ENCODE results near the gene KLF1.
"Not testable (repeated sequence)": the region's sequence is repeated elsewhere in the genome, so short reads cannot be mapped to it uniquely, and the experiment has no call there.

The KLF1 gene

GRCh38 chr19:12890787-12891552 is 4.0 kb upstream of the KLF1 start, which contains the start of gene GCDH:
TSS of gene GCDH (plus strand) at chr19:12891160. CDS start at chr19:12891305, 145 bp downstream.
- no peaks in the 10 kb centered on the region for H3K9me3 ChIP-seq (ENCODE audit: control insufficient read depth in 2 of 2, low read length in 2 of 2)
- peaks cover 0 to 16% of the 10 kb centered on the region in 2 donors for H3K36me3 ChIP-seq (ENCODE audit: control insufficient read depth in 2 of 2, insufficient read depth in 2 of 2, low read length in 2 of 2)
- peaks cover 10 to 12% of the 10 kb centered on the region in 2 donors for H3K4me1 ChIP-seq (ENCODE audit: control insufficient read depth in 2 of 2, insufficient read depth in 2 of 2, low read length in 2 of 2)
- H3K27ac ChIP-seq (ENCODE audit: low read depth in 2 of 2, low read length in 2 of 2) = peak within 1 kb of the TSS; percentile 38 to 74
- H3K27me3 ChIP-seq (ENCODE audit: control insufficient read depth in 2 of 2, insufficient read depth in 2 of 2, low read length in 2 of 2) = no peaks in the 10 kb centered on the region
- peak within 1 kb of the TSS; percentile 63 to 79 for H3K9ac ChIP-seq (ENCODE audit: low read depth in 1 of 2, low read length in 2 of 2)
- peak within 1 kb of the TSS; percentile 85 to 94 for H3K4me3 ChIP-seq (ENCODE audit: low read length in 2 of 2)

- H3K4me1 ChIP-seq (ENCODE audit: control insufficient read depth in 2 of 2, insufficient read depth in 2 of 2, low read length in 2 of 2) = peaks cover 12 to 13% of the 10 kb centered on the region in 2 donors
- peak overlapping the region in 1 of 2 donors; percentile 3 for H3K27ac ChIP-seq (ENCODE audit: low read depth in 2 of 2, low read length in 2 of 2)
- peaks cover 0 to 15% of the 10 kb centered on the region in 2 donors for H3K36me3 ChIP-seq (ENCODE audit: control insufficient read depth in 2 of 2, insufficient read depth in 2 of 2, low read length in 2 of 2)
- not testable (repeated sequence) for H3K9me3 ChIP-seq (ENCODE audit: control insufficient read depth in 2 of 2, low read length in 2 of 2); H3K27me3 ChIP-seq (ENCODE audit: control insufficient read depth in 2 of 2, insufficient read depth in 2 of 2, low read length in 2 of 2); H3K9ac ChIP-seq (ENCODE audit: low read depth in 1 of 2, low read length in 2 of 2)
- peak overlapping the region; percentile 41 to 94 for H3K4me3 ChIP-seq (ENCODE audit: low read length in 2 of 2)
Observed at GRCh38 chr19:12890299-12890786, 3.3 kb upstream of the KLF1 start.

- Histone ChIP-seq H3K27ac (ENCODE audit: low read depth in 2 of 2, low read length in 2 of 2) (no peak overlapping the region), H3K4me3 (ENCODE audit: low read length in 2 of 2) (no peak overlapping the region), H3K9ac (ENCODE audit: low read depth in 1 of 2, low read length in 2 of 2) (no peak overlapping the region), H3K4me1 (ENCODE audit: control insufficient read depth in 2 of 2, insufficient read depth in 2 of 2, low read length in 2 of 2) (peaks cover 19 to 22% of the 10 kb centered on the region in 2 donors), H3K36me3 (ENCODE audit: control insufficient read depth in 2 of 2, insufficient read depth in 2 of 2, low read length in 2 of 2) (no peaks in the 10 kb centered on the region), H3K9me3 (ENCODE audit: control insufficient read depth in 2 of 2, low read length in 2 of 2) (peaks cover 0 to 5% of the 10 kb centered on the region in 2 donors), H3K27me3 (ENCODE audit: control insufficient read depth in 2 of 2, insufficient read depth in 2 of 2, low read length in 2 of 2) (no peaks in the 10 kb centered on the region)
Observed at GRCh38 chr19:12888006-12888603, 1.1 kb upstream of the KLF1 start.

GRCh38 chr19:12886651-12886968 is 391 bp downstream of the KLF1 start:
- Histone ChIP-seq H3K4me3 (ENCODE audit: low read length in 2 of 2) (no peak overlapping the region), H3K9me3 (ENCODE audit: control insufficient read depth in 2 of 2, low read length in 2 of 2) (peaks cover 0 to 5% of the 10 kb centered on the region in 2 donors), H3K9ac (ENCODE audit: low read depth in 1 of 2, low read length in 2 of 2) (no peak overlapping the region), H3K27ac (ENCODE audit: low read depth in 2 of 2, low read length in 2 of 2) (no peak overlapping the region), H3K4me1 (ENCODE audit: control insufficient read depth in 2 of 2, insufficient read depth in 2 of 2, low read length in 2 of 2) (peaks cover 14 to 17% of the 10 kb centered on the region in 2 donors), H3K27me3 (ENCODE audit: control insufficient read depth in 2 of 2, insufficient read depth in 2 of 2, low read length in 2 of 2) (no peaks in the 10 kb centered on the region), H3K36me3 (ENCODE audit: control insufficient read depth in 2 of 2, insufficient read depth in 2 of 2, low read length in 2 of 2) (no peaks in the 10 kb centered on the region)

- no peak overlapping the region for H3K27ac ChIP-seq (ENCODE audit: low read depth in 2 of 2, low read length in 2 of 2)
- H3K9ac ChIP-seq (ENCODE audit: low read depth in 1 of 2, low read length in 2 of 2) = peak overlapping the region in 1 of 2 donors; percentile 49
- H3K27me3 ChIP-seq (ENCODE audit: control insufficient read depth in 2 of 2, insufficient read depth in 2 of 2, low read length in 2 of 2) = no peaks in the 10 kb centered on the region
- H3K9me3 ChIP-seq (ENCODE audit: control insufficient read depth in 2 of 2, low read length in 2 of 2) = peaks cover 0 to 5% of the 10 kb centered on the region in 2 donors
- H3K4me1 ChIP-seq (ENCODE audit: control insufficient read depth in 2 of 2, insufficient read depth in 2 of 2, low read length in 2 of 2) = peaks cover 12 to 14% of the 10 kb centered on the region in 2 donors
- no peaks in the 10 kb centered on the region for H3K36me3 ChIP-seq (ENCODE audit: control insufficient read depth in 2 of 2, insufficient read depth in 2 of 2, low read length in 2 of 2)
- H3K4me3 ChIP-seq (ENCODE audit: low read length in 2 of 2) = peak overlapping the region; percentile 20 to 45
Observed at GRCh38 chr19:12885749-12886650, 1.0 kb downstream of the KLF1 start.

- H3K36me3 ChIP-seq (ENCODE audit: control insufficient read depth in 2 of 2, insufficient read depth in 2 of 2, low read length in 2 of 2) = no peaks in the 10 kb centered on the region
- H3K9me3 ChIP-seq (ENCODE audit: control insufficient read depth in 2 of 2, low read length in 2 of 2) = peaks cover 0 to 5% of the 10 kb centered on the region in 2 donors
- no peaks in the 10 kb centered on the region for H3K27me3 ChIP-seq (ENCODE audit: control insufficient read depth in 2 of 2, insufficient read depth in 2 of 2, low read length in 2 of 2)
- H3K27ac ChIP-seq (ENCODE audit: low read depth in 2 of 2, low read length in 2 of 2) = peak overlapping the region; percentile 23 to 25
- H3K4me3 ChIP-seq (ENCODE audit: low read length in 2 of 2) = peak overlapping the region; percentile 45 to 56
- peaks cover 13 to 16% of the 10 kb centered on the region in 2 donors for H3K4me1 ChIP-seq (ENCODE audit: control insufficient read depth in 2 of 2, insufficient read depth in 2 of 2, low read length in 2 of 2)
- peak overlapping the region in 1 of 2 donors; percentile 49 for H3K9ac ChIP-seq (ENCODE audit: low read depth in 1 of 2, low read length in 2 of 2)
Observed at GRCh38 chr19:12884926-12885748, 1.9 kb downstream of the KLF1 start.

GRCh38 chr19:12884627-12884925 is 2.4 kb downstream of the KLF1 start:
- no peak overlapping the region for H3K9ac ChIP-seq (ENCODE audit: low read depth in 1 of 2, low read length in 2 of 2)
- peak overlapping the region; percentile 23 to 25 for H3K27ac ChIP-seq (ENCODE audit: low read depth in 2 of 2, low read length in 2 of 2)
- peak overlapping the region; percentile 36 to 56 for H3K4me3 ChIP-seq (ENCODE audit: low read length in 2 of 2)

GRCh38 chr19:12884202-12884601 is 2.8 kb downstream of the KLF1 start:
- Histone ChIP-seq H3K9ac (ENCODE audit: low read depth in 1 of 2, low read length in 2 of 2) (no peak overlapping the region), H3K4me3 (ENCODE audit: low read length in 2 of 2) (no peak overlapping the region), H3K27me3 (ENCODE audit: control insufficient read depth in 2 of 2, insufficient read depth in 2 of 2, low read length in 2 of 2) (no peaks in the 10 kb centered on the region), H3K27ac (ENCODE audit: low read depth in 2 of 2, low read length in 2 of 2) (no peak overlapping the region), H3K9me3 (ENCODE audit: control insufficient read depth in 2 of 2, low read length in 2 of 2) (peaks cover 0 to 5% of the 10 kb centered on the region in 2 donors), H3K36me3 (ENCODE audit: control insufficient read depth in 2 of 2, insufficient read depth in 2 of 2, low read length in 2 of 2) (no peaks in the 10 kb centered on the region), H3K4me1 (ENCODE audit: control insufficient read depth in 2 of 2, insufficient read depth in 2 of 2, low read length in 2 of 2) (peaks cover 13 to 16% of the 10 kb centered on the region in 2 donors)

More at GRCh38 chr19:12884627-12884925, 2.4 kb downstream of the KLF1 start:
- H3K27me3 ChIP-seq (ENCODE audit: control insufficient read depth in 2 of 2, insufficient read depth in 2 of 2, low read length in 2 of 2) = no peaks in the 10 kb centered on the region
- peaks cover 0 to 5% of the 10 kb centered on the region in 2 donors for H3K9me3 ChIP-seq (ENCODE audit: control insufficient read depth in 2 of 2, low read length in 2 of 2)
- peaks cover 13 to 16% of the 10 kb centered on the region in 2 donors for H3K4me1 ChIP-seq (ENCODE audit: control insufficient read depth in 2 of 2, insufficient read depth in 2 of 2, low read length in 2 of 2)
- H3K36me3 ChIP-seq (ENCODE audit: control insufficient read depth in 2 of 2, insufficient read depth in 2 of 2, low read length in 2 of 2) = no peaks in the 10 kb centered on the region

- H3K27me3 ChIP-seq (ENCODE audit: control insufficient read depth in 2 of 2, insufficient read depth in 2 of 2, low read length in 2 of 2) = no peaks in the 10 kb centered on the region
- H3K4me3 ChIP-seq (ENCODE audit: low read length in 2 of 2) = no peak overlapping the region
- peaks cover 13 to 16% of the 10 kb centered on the region in 2 donors for H3K4me1 ChIP-seq (ENCODE audit: control insufficient read depth in 2 of 2, insufficient read depth in 2 of 2, low read length in 2 of 2)
- no peak overlapping the region for H3K27ac ChIP-seq (ENCODE audit: low read depth in 2 of 2, low read length in 2 of 2)
- peaks cover 6 to 7% of the 10 kb centered on the region in 2 donors for H3K36me3 ChIP-seq (ENCODE audit: control insufficient read depth in 2 of 2, insufficient read depth in 2 of 2, low read length in 2 of 2)
- peaks cover 0 to 5% of the 10 kb centered on the region in 2 donors for H3K9me3 ChIP-seq (ENCODE audit: control insufficient read depth in 2 of 2, low read length in 2 of 2)
- H3K9ac ChIP-seq (ENCODE audit: low read depth in 1 of 2, low read length in 2 of 2) = no peak overlapping the region
Observed at GRCh38 chr19:12882589-12882988, 4.4 kb downstream of the KLF1 start.

Data from mucosa of rectum (tissue), 2 donors.